ENCODE measurements around the gene MAF.

DNA sequence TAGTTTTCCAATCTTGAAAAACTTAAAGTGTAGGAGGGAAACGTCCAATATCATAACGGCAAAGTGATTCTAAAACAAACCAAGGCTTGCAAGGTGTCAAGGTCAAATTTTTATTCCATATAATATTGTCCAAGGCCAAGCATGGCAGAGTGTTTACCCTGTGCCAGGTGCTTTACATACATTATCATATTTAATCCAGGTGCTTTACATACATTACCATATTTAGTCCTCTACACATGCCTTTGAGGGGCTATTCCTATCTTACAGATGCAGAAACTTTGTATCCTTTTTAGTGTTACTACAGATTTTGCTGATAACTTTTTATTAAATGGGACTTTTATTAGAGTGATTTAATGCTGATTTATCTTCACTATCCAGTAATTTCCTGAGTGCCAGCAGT is 23.9 kb downstream of the MAF start:
- TF ChIP-seq ZFX (IDR thresholded peaks at IDR 0.05; ENCODE audit: borderline replicate concordance) = no peak
- TF ChIP-seq, protein P1, sequence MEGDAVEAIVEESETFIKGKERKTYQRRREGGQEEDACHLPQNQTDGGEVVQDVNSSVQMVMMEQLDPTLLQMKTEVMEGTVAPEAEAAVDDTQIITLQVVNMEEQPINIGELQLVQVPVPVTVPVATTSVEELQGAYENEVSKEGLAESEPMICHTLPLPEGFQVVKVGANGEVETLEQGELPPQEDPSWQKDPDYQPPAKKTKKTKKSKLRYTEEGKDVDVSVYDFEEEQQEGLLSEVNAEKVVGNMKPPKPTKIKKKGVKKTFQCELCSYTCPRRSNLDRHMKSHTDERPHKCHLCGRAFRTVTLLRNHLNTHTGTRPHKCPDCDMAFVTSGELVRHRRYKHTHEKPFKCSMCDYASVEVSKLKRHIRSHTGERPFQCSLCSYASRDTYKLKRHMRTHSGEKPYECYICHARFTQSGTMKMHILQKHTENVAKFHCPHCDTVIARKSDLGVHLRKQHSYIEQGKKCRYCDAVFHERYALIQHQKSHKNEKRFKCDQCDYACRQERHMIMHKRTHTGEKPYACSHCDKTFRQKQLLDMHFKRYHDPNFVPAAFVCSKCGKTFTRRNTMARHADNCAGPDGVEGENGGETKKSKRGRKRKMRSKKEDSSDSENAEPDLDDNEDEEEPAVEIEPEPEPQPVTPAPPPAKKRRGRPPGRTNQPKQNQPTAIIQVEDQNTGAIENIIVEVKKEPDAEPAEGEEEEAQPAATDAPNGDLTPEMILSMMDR (IDR thresholded peaks at IDR 0.05) = no peak
